Chondrocyte (in vitro differentiated cells): ENCODE data around the gene ITPR2. TPM values are rescaled to one million over a fixed set of nuclear protein-coding genes. Genes with fewer than 3 reads are reported as not detected.

ENCODE experiments used
- DNase-seq: peaks from one replicate; pipeline ENCODE4 v3.0.0; 2021; ENCODE audit warnings: mixed read lengths, low spot score
- H3K27ac Mint-ChIP-seq: one replicate; pipeline ENCODE4 v1.8.0; 2021; ENCODE audit warnings: mild to moderate bottlenecking, moderate library complexity, mixed read lengths; ENCODE audit not compliant: unreplicated experiment
- H3K27me3 Mint-ChIP-seq: 2 replicates; pipeline ENCODE4 v1.8.0; 2021; ENCODE audit warnings: low read depth, mixed read lengths
- H3K36me3 Mint-ChIP-seq: 2 replicates; pipeline ENCODE4 v1.8.0; 2021; ENCODE audit warnings: low read depth, mixed read lengths
- H3K4me1 Mint-ChIP-seq: 2 replicates; pipeline ENCODE4 v1.8.0; 2021; ENCODE audit warnings: low read depth, mild to moderate bottlenecking, mixed read lengths
- H3K4me3 Mint-ChIP-seq: one replicate; pipeline ENCODE4 v1.8.0; 2021; ENCODE audit warnings: mild to moderate bottlenecking, moderate library complexity, mixed read lengths; ENCODE audit not compliant: unreplicated experiment
- H3K9me3 Mint-ChIP-seq: 2 replicates; pipeline ENCODE4 v1.8.0; 2021; ENCODE audit warnings: low read depth, mixed read lengths
- total RNA-seq: library from RNA; stranded (reverse); gene quantifications from 3 replicates; pipeline ENCODE4 v1.2.1, GENCODE V29; 2021
- TF ChIP-seq, protein P1 (sequence below): fragments of 200-600 bp; sonication (generic); IDR thresholded peaks from 2 replicates; pipeline ENCODE4 v1.5.0; 2021; ENCODE audit warnings: antibody characterized with exemption, mild to moderate bottlenecking, moderate library complexity

The ITPR2 gene
- total RNA-seq, 1 donor from 2014 or later, result 18.7 TPM

DNA sequence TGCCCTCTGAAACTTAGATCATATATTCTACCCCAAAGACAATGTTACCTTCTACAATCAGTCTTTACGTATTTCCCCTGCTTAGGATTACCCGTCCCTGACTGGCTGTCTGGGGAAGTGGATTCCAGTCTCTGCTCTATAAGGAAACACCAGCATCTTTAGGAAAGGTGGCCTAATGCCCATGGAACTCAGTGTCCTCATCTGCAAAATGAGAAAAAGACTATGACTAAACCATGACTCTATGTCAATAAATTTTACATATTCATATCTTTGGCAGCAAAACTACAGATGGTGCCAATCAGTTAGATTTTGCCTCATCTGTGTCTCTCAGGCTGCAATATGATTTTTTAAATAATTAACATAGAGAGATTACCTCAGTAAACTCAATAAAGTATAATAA lies 133.8 kb downstream of the ITPR2 start:
- H3K27me3 Mint-ChIP-seq, result no peaks in the 10 kb centered on the region
- H3K36me3 Mint-ChIP-seq, result peaks cover 9% of the 10 kb centered on the region
- no peaks in the 10 kb centered on the region for H3K9me3 Mint-ChIP-seq
- DNase-seq, result no peak
- peaks cover 14% of the 10 kb centered on the region for H3K4me1 Mint-ChIP-seq
- no peak overlapping the region for H3K27ac Mint-ChIP-seq
- H3K4me3 Mint-ChIP-seq, result no peak overlapping the region
- TF ChIP-seq, protein P1, sequence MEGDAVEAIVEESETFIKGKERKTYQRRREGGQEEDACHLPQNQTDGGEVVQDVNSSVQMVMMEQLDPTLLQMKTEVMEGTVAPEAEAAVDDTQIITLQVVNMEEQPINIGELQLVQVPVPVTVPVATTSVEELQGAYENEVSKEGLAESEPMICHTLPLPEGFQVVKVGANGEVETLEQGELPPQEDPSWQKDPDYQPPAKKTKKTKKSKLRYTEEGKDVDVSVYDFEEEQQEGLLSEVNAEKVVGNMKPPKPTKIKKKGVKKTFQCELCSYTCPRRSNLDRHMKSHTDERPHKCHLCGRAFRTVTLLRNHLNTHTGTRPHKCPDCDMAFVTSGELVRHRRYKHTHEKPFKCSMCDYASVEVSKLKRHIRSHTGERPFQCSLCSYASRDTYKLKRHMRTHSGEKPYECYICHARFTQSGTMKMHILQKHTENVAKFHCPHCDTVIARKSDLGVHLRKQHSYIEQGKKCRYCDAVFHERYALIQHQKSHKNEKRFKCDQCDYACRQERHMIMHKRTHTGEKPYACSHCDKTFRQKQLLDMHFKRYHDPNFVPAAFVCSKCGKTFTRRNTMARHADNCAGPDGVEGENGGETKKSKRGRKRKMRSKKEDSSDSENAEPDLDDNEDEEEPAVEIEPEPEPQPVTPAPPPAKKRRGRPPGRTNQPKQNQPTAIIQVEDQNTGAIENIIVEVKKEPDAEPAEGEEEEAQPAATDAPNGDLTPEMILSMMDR, result no peak

DNA sequence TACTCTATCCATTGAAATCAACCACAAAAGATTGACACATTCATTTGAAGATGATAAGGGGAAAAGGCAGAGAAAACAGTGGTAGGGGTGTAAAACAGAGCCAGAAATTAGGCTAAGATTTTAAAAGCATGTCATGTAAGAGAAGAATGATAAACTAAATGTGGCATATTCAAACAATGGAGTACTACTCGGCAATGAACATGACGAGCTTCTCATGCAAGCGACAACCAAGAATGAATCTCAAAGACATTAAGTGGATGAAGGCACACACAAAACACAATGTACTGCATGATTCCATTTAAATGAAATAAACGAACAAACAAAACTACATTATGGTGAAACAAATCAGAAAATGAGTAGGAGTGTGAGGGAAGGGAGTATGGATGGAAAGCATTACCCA lies 134.8 kb downstream of the ITPR2 start:
- Mint-ChIP-seq H3K27ac (no peak overlapping the region), H3K27me3 (no peaks in the 10 kb centered on the region), H3K9me3 (no peaks in the 10 kb centered on the region), H3K36me3 (peaks cover 9% of the 10 kb centered on the region), H3K4me3 (no peak overlapping the region), H3K4me1 (peaks cover 13% of the 10 kb centered on the region)
- no peak for DNase-seq
- TF ChIP-seq, protein P1, result no peak

DNA sequence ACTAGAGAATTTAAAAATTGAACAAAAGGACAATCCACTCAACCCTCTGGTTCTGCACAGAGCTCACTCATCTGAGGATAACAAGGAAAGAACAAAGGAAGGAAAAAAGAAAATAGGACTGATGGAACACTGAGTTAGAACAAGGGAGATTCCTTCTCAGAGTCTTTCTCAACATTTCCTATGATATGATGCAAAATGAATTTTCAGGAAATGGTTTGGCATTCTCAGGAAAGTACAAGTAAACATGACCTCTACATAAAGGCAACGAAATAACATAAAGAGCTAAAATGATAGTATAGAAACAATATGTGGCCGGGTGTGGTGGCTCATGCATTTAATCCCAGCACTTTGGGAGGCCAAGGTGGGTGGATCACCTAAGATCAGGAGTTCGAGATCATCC lies 135.8 kb downstream of the ITPR2 start:
- no peaks in the 10 kb centered on the region for H3K27me3 Mint-ChIP-seq
- TF ChIP-seq, protein P1, result no peak
- peak overlapping the region; percentile 45 for H3K27ac Mint-ChIP-seq

DNA sequence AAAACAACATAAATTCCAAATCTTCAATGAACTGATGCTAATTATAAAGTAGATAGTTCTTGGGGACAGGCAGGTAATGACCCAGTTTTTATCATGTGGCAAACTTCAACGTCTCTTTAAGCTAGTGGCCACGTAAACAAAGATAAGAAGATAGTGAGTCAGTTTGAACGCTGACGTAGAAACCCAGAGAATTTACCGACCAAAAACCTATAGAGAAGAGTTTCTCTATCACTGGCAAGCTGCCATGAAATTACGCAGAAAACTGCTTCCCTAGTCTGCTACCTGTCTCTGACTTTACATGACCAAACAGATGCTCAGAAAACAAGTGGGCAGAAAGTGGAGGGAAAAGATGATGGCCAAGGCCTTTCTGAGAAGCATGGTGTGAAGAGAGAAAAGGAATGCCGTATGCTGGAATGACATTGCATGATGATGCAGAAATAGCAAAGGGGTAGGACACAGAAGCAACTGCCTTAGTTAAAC lies 136.3 kb downstream of the ITPR2 start:
- H3K36me3 Mint-ChIP-seq, result peaks cover 9% of the 10 kb centered on the region
- H3K27ac Mint-ChIP-seq, result no peak overlapping the region
- no peak overlapping the region for H3K4me3 Mint-ChIP-seq
- H3K9me3 Mint-ChIP-seq, result no peaks in the 10 kb centered on the region
- H3K4me1 Mint-ChIP-seq, result peaks cover 19% of the 10 kb centered on the region
- H3K27me3 Mint-ChIP-seq, result no peaks in the 10 kb centered on the region
- no peak for DNase-seq
- TF ChIP-seq, protein P1, result no peak

More for the DNA sequence above, 135.8 kb downstream of the ITPR2 start:
- H3K4me3 Mint-ChIP-seq, result no peak overlapping the region
- H3K9me3 Mint-ChIP-seq, result no peaks in the 10 kb centered on the region
- no peak for DNase-seq
- H3K36me3 Mint-ChIP-seq, result peaks cover 9% of the 10 kb centered on the region
- peaks cover 13% of the 10 kb centered on the region for H3K4me1 Mint-ChIP-seq

DNA sequence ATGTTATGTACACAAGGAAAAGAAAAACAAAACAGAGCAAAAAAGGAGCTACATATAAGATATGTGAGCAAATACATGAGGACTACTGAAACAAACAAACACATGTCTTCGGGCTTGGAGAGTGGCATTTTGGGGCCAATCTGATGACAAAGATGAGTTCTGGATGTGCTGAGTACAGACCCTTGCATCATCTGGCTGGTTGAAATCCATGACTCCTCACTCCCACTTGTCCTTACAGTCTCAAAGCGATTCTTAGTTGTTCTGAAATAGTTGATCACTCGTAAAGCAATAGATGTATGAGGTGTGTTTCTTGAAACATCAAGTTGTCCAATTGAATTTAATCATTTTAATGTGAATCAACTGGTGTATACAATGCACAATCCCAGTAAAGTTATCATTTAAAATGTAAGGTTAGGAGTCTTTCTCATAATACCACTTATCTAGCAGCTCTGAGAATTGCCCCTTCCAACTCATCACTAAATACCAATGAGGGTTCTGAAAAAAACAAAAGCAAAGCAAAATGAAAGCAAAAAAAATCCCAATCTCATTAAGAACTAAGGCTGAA lies 136.9 kb downstream of the ITPR2 start:
- no peak overlapping the region for H3K27ac Mint-ChIP-seq
- H3K4me1 Mint-ChIP-seq, result peaks cover 24% of the 10 kb centered on the region
- TF ChIP-seq, protein P1, result no peak
- no peak for DNase-seq
- peaks cover 9% of the 10 kb centered on the region for H3K36me3 Mint-ChIP-seq
- H3K9me3 Mint-ChIP-seq, result no peaks in the 10 kb centered on the region
- no peaks in the 10 kb centered on the region for H3K27me3 Mint-ChIP-seq
- no peak overlapping the region for H3K4me3 Mint-ChIP-seq
